ENCODE measurements around the gene IZUMO1R.

The IZUMO1R gene

GRCh38 chr11:94307101-94307791, 2.9 kb downstream of the IZUMO1R start:
- Histone ChIP-seq H3K36me3 (ENCODE audit: insufficient read depth, low read length) (no peaks in the 10 kb centered on the region), H3K79me2 (ENCODE audit: insufficient read depth, low read length) (no peaks in the 10 kb centered on the region), H3K4me3 (ENCODE audit: low read depth, low read length, poor library complexity, severe bottlenecking) (no peak overlapping the region), H3K27me3 (ENCODE audit: insufficient read depth, low read length) (no peaks in the 10 kb centered on the region), H3K27ac (ENCODE audit: low read depth, low read length, poor library complexity, severe bottlenecking) (no peak overlapping the region), H3K4me1 (ENCODE audit: insufficient read depth, low read length, severe bottlenecking) (no peaks in the 10 kb centered on the region), H2AFZ (ENCODE audit: low read length) (no peak overlapping the region), H4K20me1 (ENCODE audit: insufficient read depth, low read length) (no peaks in the 10 kb centered on the region), H3K4me2 (ENCODE audit: low read length) (no peak overlapping the region), H3F3A (ENCODE audit: insufficient read depth, low read length) (no peaks in the 10 kb centered on the region), H3K9me3 (ENCODE audit: low read length) (no peaks in the 10 kb centered on the region), H3K9me2 (ENCODE audit: low read depth, low read length) (no peaks in the 10 kb centered on the region), H3K9ac (ENCODE audit: low read length) (no peak overlapping the region)
- no peak for TF ChIP-seq EZH2 (IDR thresholded peaks at IDR 0.05; ENCODE audit: borderline replicate concordance, low read length)
- TF ChIP-seq CTCF (IDR thresholded peaks at IDR 0.05; ENCODE audit: low read length) = no peak

DNA sequence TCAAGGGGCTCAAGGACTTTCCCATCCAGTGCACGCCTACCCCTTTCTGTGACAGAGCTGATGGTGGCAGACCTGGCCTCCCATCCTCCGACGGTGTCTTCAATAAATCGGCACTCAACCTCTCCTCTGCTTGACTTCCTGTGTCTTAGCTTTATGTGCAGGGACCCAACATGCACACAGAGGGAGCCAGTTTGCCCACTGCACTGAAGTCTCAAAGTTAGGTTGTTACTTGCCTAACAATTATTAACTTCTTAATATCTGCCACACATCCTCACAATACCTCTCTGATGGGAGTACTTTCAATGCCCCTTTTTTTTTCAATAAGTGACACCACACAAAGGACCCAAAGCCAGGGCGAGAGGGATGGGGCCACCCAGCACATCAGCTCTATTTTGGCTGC, 3.6 kb downstream of the IZUMO1R start:
- Histone ChIP-seq H3K36me3 (ENCODE audit: insufficient read depth, low read length) (no peaks in the 10 kb centered on the region), H3K4me2 (ENCODE audit: low read length) (no peak overlapping the region), H3K79me2 (ENCODE audit: insufficient read depth, low read length) (no peaks in the 10 kb centered on the region), H3K9me3 (ENCODE audit: low read length) (no peaks in the 10 kb centered on the region), H2AFZ (ENCODE audit: low read length) (no peak overlapping the region), H4K20me1 (ENCODE audit: insufficient read depth, low read length) (no peaks in the 10 kb centered on the region), H3K9ac (ENCODE audit: low read length) (no peak overlapping the region), H3K4me3 (ENCODE audit: low read depth, low read length, poor library complexity, severe bottlenecking) (no peak overlapping the region), H3F3A (ENCODE audit: insufficient read depth, low read length) (no peaks in the 10 kb centered on the region), H3K27me3 (ENCODE audit: insufficient read depth, low read length) (no peaks in the 10 kb centered on the region), H3K27ac (ENCODE audit: low read depth, low read length, poor library complexity, severe bottlenecking) (no peak overlapping the region), H3K4me1 (ENCODE audit: insufficient read depth, low read length, severe bottlenecking) (no peaks in the 10 kb centered on the region), H3K9me2 (ENCODE audit: low read depth, low read length) (no peaks in the 10 kb centered on the region)
- TF ChIP-seq CTCF (IDR thresholded peaks at IDR 0.05; ENCODE audit: low read length) (no peak), EZH2 (IDR thresholded peaks at IDR 0.05; ENCODE audit: borderline replicate concordance, low read length) (no peak)

GRCh38 chr11:94309757-94310156, 5.4 kb downstream of the IZUMO1R start:
- no peaks in the 10 kb centered on the region for H3F3A ChIP-seq (ENCODE audit: insufficient read depth, low read length)
- TF ChIP-seq EZH2 (IDR thresholded peaks at IDR 0.05; ENCODE audit: borderline replicate concordance, low read length) = no peak
- TF ChIP-seq CTCF (IDR thresholded peaks at IDR 0.05; ENCODE audit: low read length) = no peak
- H3K9ac ChIP-seq (ENCODE audit: low read length) = no peak overlapping the region
- H3K4me2 ChIP-seq (ENCODE audit: low read length) = no peak overlapping the region
- no peaks in the 10 kb centered on the region for H3K9me3 ChIP-seq (ENCODE audit: low read length)
- no peaks in the 10 kb centered on the region for H4K20me1 ChIP-seq (ENCODE audit: insufficient read depth, low read length)
- no peak overlapping the region for H3K4me3 ChIP-seq (ENCODE audit: low read depth, low read length, poor library complexity, severe bottlenecking)
- H3K36me3 ChIP-seq (ENCODE audit: insufficient read depth, low read length) = no peaks in the 10 kb centered on the region
- H3K4me1 ChIP-seq (ENCODE audit: insufficient read depth, low read length, severe bottlenecking) = no peaks in the 10 kb centered on the region
- H3K27ac ChIP-seq (ENCODE audit: low read depth, low read length, poor library complexity, severe bottlenecking) = no peak overlapping the region
- H3K27me3 ChIP-seq (ENCODE audit: insufficient read depth, low read length) = no peaks in the 10 kb centered on the region
- no peaks in the 10 kb centered on the region for H3K79me2 ChIP-seq (ENCODE audit: insufficient read depth, low read length)
- H3K9me2 ChIP-seq (ENCODE audit: low read depth, low read length) = no peaks in the 10 kb centered on the region
- no peak overlapping the region for H2AFZ ChIP-seq (ENCODE audit: low read length)

All from OCI-LY1 (cell line).